PC-9 (cell line): ENCODE data around the gene TCIRG1. TPM values are rescaled to one million over a fixed set of nuclear protein-coding genes. Genes with fewer than 3 reads are reported as not detected.
A peak's percentile ranks its signal among the peaks of the same experiment; 100 is the strongest.

Experiments
- BruUV-seq: library from RNA; stranded (reverse); fragments of 400-500 nt; replicated peaks from 2 replicates; lab custom pipeline; 2021; lab: Mats Ljungman, UMichigan
- CTCF ChIA-PET: fragments of 300-600 bp; sonication (Branson Sonifier 250); formaldehyde crosslinking; loops from one replicate; lab custom pipeline; 2022; ENCODE audit warnings: antibody characterized with exemption; lab: Charles Lee
- POLR2A ChIA-PET: fragments of 300-600 bp; sonication (Branson Sonifier 250); formaldehyde crosslinking; loops from one replicate; lab custom pipeline; 2022; ENCODE audit warnings: antibody characterized with exemption; ENCODE audit not compliant: unreplicated experiment; lab: Charles Lee
- DNase-seq, 2 experiments: peaks; one replicate each; pipeline versions ENCODE4 v3.0.0 to v3.0.0-alpha.2; 2015 to 2022; ENCODE audit warnings: mixed read lengths in 1 of 2
- H2AFZ ChIP-seq: fragments of 200-600 bp; sonication (generic); 2 replicates; pipeline ENCODE4 v1.8.1; 2017; ENCODE audit warnings: antibody characterized with exemption
- H3F3A ChIP-seq: fragments of 200-600 bp; sonication (generic); 2 replicates; pipeline ENCODE4 v1.8.1; 2017; ENCODE audit warnings: antibody characterized with exemption, mild to moderate bottlenecking, low read depth; ENCODE audit not compliant: insufficient read depth
- H3K27ac ChIP-seq: fragments of 200-600 bp; sonication (generic); 2 replicates; pipeline ENCODE4 v1.6.1; 2016; ENCODE audit warnings: mixed run types
- H3K27me3 ChIP-seq: fragments of 200-600 bp; sonication (generic); 2 replicates; pipeline ENCODE4 v1.6.1; 2016; ENCODE audit warnings: low read depth, mixed run types; ENCODE audit not compliant: insufficient read depth
- H3K36me3 ChIP-seq: fragments of 200-600 bp; sonication (generic); 2 replicates; pipeline ENCODE4 v1.6.1; 2016; ENCODE audit warnings: low read depth, mixed run types
- H3K4me1 ChIP-seq: fragments of 200-600 bp; sonication (generic); replicated peaks from 2 replicates; pipeline ENCODE4 v1.6.1; 2016; ENCODE audit warnings: mixed run types; ENCODE audit not compliant: insufficient read depth
- H3K4me2 ChIP-seq: fragments of 200-600 bp; sonication (generic); 2 replicates; pipeline ENCODE4 v1.6.1; 2017; ENCODE audit warnings: mixed run types
- H3K4me3 ChIP-seq: fragments of 200-600 bp; sonication (generic); 2 replicates; pipeline ENCODE4 v1.6.1; 2016; ENCODE audit warnings: mixed run types
- H3K79me2 ChIP-seq: fragments of 200-600 bp; sonication (generic); 2 replicates; pipeline ENCODE4 v1.6.1; 2017; ENCODE audit warnings: low read depth, mixed run types
- H3K9me2 ChIP-seq: fragments of 200-600 bp; sonication (generic); 2 replicates; pipeline ENCODE4 v1.8.1; 2017; ENCODE audit warnings: mild to moderate bottlenecking; ENCODE audit not compliant: insufficient read depth
- H3K9me3 ChIP-seq: fragments of 200-600 bp; sonication (generic); 2 replicates; pipeline ENCODE4 v1.8.1; 2016; ENCODE audit warnings: low read depth; ENCODE audit not compliant: insufficient read depth
- H4K20me1 ChIP-seq: fragments of 200-600 bp; sonication (generic); 2 replicates; pipeline ENCODE4 v1.8.1; 2017; ENCODE audit not compliant: insufficient read depth
- CTCF ChIP-seq: fragments of 200-600 bp; sonication (generic); conservative IDR thresholded peaks from 2 replicates; pipeline ENCODE4 v1.6.1; 2017; ENCODE audit warnings: mixed run types, antibody characterized with exemption, mild to moderate bottlenecking, moderate library complexity
- EZH2 ChIP-seq: fragments of 200-600 bp; sonication (generic); IDR thresholded peaks from 2 replicates; pipeline ENCODE4 v1.8.0; 2017; ENCODE audit warnings: antibody characterized with exemption, low read depth
- intact Hi-C: fragments of 100-400 bp; cut with micrococcal nuclease; formaldehyde crosslinking; loops from one replicate; pipeline ENCODE4 v1.10.0; 2022; ENCODE audit not compliant: unreplicated experiment
- total RNA-seq: library from RNA; stranded (reverse); gene quantifications from 2 replicates; pipeline ENCODE4 v1.2.3, GENCODE V29; 2021

The TCIRG1 gene
- total RNA-seq, 1 experiment from 2014 or later, result 125 TPM

- no peak overlapping the region for H3K4me2 ChIP-seq
These were observed 37.7 kb downstream of the TCIRG1 start for GRCh38 chr11:68076371-68077042.

GRCh38 chr11:68077617-68078582 is 39.1 kb downstream of the TCIRG1 start:
- H4K20me1 ChIP-seq, result peaks cover 94% of the 10 kb centered on the region
- DNase-seq, result peak in 1 of 2 experiments; percentile 19
- no peak overlapping the region for H2AFZ ChIP-seq
- 0 out of 2 replicates have a peak overlapping the region, but pooled peaks have one; percentile 1 for H3K27ac ChIP-seq
- ChIA-PET POLR2A (interaction anchor here (0.6 kb wide), 2 partner anchors 9 to 28 kb away, joined by 8 to 11 read pairs; no protein-coding TSS in a partner anchor), CTCF (no interaction called here)
- H3K4me1 ChIP-seq, result peaks cover 14% of the 10 kb centered on the region
- H3F3A ChIP-seq, result peaks cover 68% of the 10 kb centered on the region
- TF ChIP-seq CTCF (no peak; the same call in 1 of the 2 replicates), EZH2 (no peak)
- intact Hi-C loops, result loop anchor here (5.0 kb wide), 1 partner anchor 129 kb away; no protein-coding TSS in a partner anchor
- no peaks in the 10 kb centered on the region for H3K27me3 ChIP-seq
- H3K9me2 ChIP-seq, result no peaks in the 10 kb centered on the region
- H3K9me3 ChIP-seq, result no peaks in the 10 kb centered on the region
- H3K4me3 ChIP-seq, result no peak overlapping the region
- H3K4me2 ChIP-seq, result peak overlapping the region; percentile 17
- H3K36me3 ChIP-seq, result peaks cover 45% of the 10 kb centered on the region
- BruUV-seq, result no TSS peak
- peaks cover 90% of the 10 kb centered on the region for H3K79me2 ChIP-seq

More at GRCh38 chr11:68076371-68077042, 37.7 kb downstream of the TCIRG1 start:
- H3K4me3 ChIP-seq, result no peak overlapping the region
- H3F3A ChIP-seq, result peaks cover 72% of the 10 kb centered on the region
- H4K20me1 ChIP-seq, result peaks cover 93% of the 10 kb centered on the region
- no peak for DNase-seq
- intact Hi-C loops, result loop anchor here (5.0 kb wide), 1 partner anchor 131 kb away; no protein-coding TSS in a partner anchor
- H2AFZ ChIP-seq, result no peak overlapping the region
- no TSS peak for BruUV-seq
- ChIA-PET POLR2A (interaction anchor here (0.7 kb wide), 1 partner anchor 1807 kb away, joined by 3 read pairs; no protein-coding TSS in a partner anchor), CTCF (no interaction called here)
- no peaks in the 10 kb centered on the region for H3K27me3 ChIP-seq
- no peak overlapping the region for H3K27ac ChIP-seq
- peaks cover 14% of the 10 kb centered on the region for H3K4me1 ChIP-seq
- TF ChIP-seq CTCF (no peak), EZH2 (no peak)
- no peaks in the 10 kb centered on the region for H3K9me2 ChIP-seq
- no peaks in the 10 kb centered on the region for H3K9me3 ChIP-seq
- peaks cover 50% of the 10 kb centered on the region for H3K36me3 ChIP-seq
- peaks cover 80% of the 10 kb centered on the region for H3K79me2 ChIP-seq

- TF ChIP-seq CTCF (no peak), EZH2 (no peak)
- DNase-seq, result no peak
- no peak overlapping the region for H3K4me2 ChIP-seq
- BruUV-seq, result no TSS peak
- no peaks in the 10 kb centered on the region for H3K9me3 ChIP-seq
- peaks cover 24% of the 10 kb centered on the region for H3K36me3 ChIP-seq
- H2AFZ ChIP-seq, result no peak overlapping the region
- peaks cover 91% of the 10 kb centered on the region for H3K79me2 ChIP-seq
- peaks cover 70% of the 10 kb centered on the region for H3F3A ChIP-seq
- H4K20me1 ChIP-seq, result peaks cover 87% of the 10 kb centered on the region
- POLR2A ChIA-PET, result interaction anchor here (0.6 kb wide), 1 partner anchor 66 kb away, joined by 4 read pairs; no protein-coding TSS in a partner anchor
- CTCF ChIA-PET, result no interaction called here
- intact Hi-C loops, result no loop called here
- no peak overlapping the region for H3K27ac ChIP-seq
- H3K4me3 ChIP-seq, result no peak overlapping the region
- peaks cover 14% of the 10 kb centered on the region for H3K4me1 ChIP-seq
- no peaks in the 10 kb centered on the region for H3K9me2 ChIP-seq
- H3K27me3 ChIP-seq, result no peaks in the 10 kb centered on the region
These were observed 42.0 kb downstream of the TCIRG1 start for GRCh38 chr11:68080860-68081259.
